H9 (cell line): ENCODE data around the gene SOCS6. TPM values are rescaled to one million over a fixed set of nuclear protein-coding genes. Genes with fewer than 3 reads are reported as not detected.

Experiments
- DNase-seq: peaks from one replicate; pipeline ENCODE4 v3.0.0-alpha.2; 2017
- H2AFZ ChIP-seq: one replicate; pipeline ENCODE4 v1.6.1; 2013; ENCODE audit warnings: mild to moderate bottlenecking, low read length, control low read depth, moderate library complexity
- H2AK5ac ChIP-seq: 2 replicates; pipeline ENCODE4 v1.6.1; 2013; ENCODE audit warnings: low read length, control low read depth, mixed read lengths; ENCODE audit not compliant: insufficient read length
- H2BK120ac ChIP-seq: one replicate; pipeline ENCODE4 v1.6.1; 2013; ENCODE audit warnings: low read depth, mild to moderate bottlenecking, low read length, control low read depth, inconsistent platforms; ENCODE audit not compliant: poor library complexity, severe bottlenecking
- H2BK12ac ChIP-seq: 2 replicates; pipeline ENCODE4 v1.6.1; 2013; ENCODE audit warnings: low read length, control low read depth, mixed read lengths, low read depth; ENCODE audit not compliant: insufficient read length
- H2BK15ac ChIP-seq: 2 replicates; pipeline ENCODE4 v1.6.1; 2013; ENCODE audit warnings: low read depth, low read length, control low read depth
- H2BK20ac ChIP-seq: one replicate; pipeline ENCODE4 v1.6.1; 2013; ENCODE audit warnings: low read depth, mild to moderate bottlenecking, low read length, control low read depth, inconsistent platforms; ENCODE audit not compliant: poor library complexity, severe bottlenecking
- H2BK5ac ChIP-seq: 2 replicates; pipeline ENCODE4 v1.6.1; 2013; ENCODE audit warnings: low read length, control low read depth, mixed read lengths; ENCODE audit not compliant: insufficient read length
- H3K14ac ChIP-seq: 2 replicates; pipeline ENCODE4 v1.6.1; 2013; ENCODE audit warnings: low read length, control low read depth; ENCODE audit not compliant: insufficient read depth
- H3K18ac ChIP-seq: 2 replicates; pipeline ENCODE4 v1.6.1; 2013; ENCODE audit warnings: low read depth, mild to moderate bottlenecking, mixed read lengths, low read length, control low read depth; ENCODE audit not compliant: insufficient read length
- H3K23ac ChIP-seq: 2 replicates; pipeline ENCODE4 v1.6.1; 2013; ENCODE audit warnings: low read length, control low read depth, mixed read lengths, low read depth; ENCODE audit not compliant: insufficient read length
- H3K23me2 ChIP-seq: 2 replicates; pipeline ENCODE4 v1.6.1; 2013; ENCODE audit warnings: low read depth, mild to moderate bottlenecking, mixed read lengths, low read length, control low read depth; ENCODE audit not compliant: insufficient read length, poor library complexity, severe bottlenecking
- H3K27ac ChIP-seq: 2 replicates; pipeline ENCODE4 v1.5.1; 2013; ENCODE audit warnings: low read length, control low read depth, mixed read lengths, low read depth; ENCODE audit not compliant: insufficient read length
- H3K27me3 ChIP-seq: 2 replicates; pipeline ENCODE4 v1.6.1; 2013; ENCODE audit warnings: low read length, control low read depth, inconsistent platforms; ENCODE audit not compliant: insufficient read depth
- H3K4ac ChIP-seq: 2 replicates; pipeline ENCODE4 v1.6.1; 2013; ENCODE audit warnings: low read depth, mild to moderate bottlenecking, control low read depth, inconsistent platforms, low read length, moderate library complexity
- H3K4me1 ChIP-seq: 2 replicates; pipeline ENCODE4 v1.6.1; 2013; ENCODE audit warnings: low read length, control low read depth, inconsistent platforms; ENCODE audit not compliant: insufficient read depth
- H3K4me2 ChIP-seq: 2 replicates; pipeline ENCODE4 v1.6.1; 2013; ENCODE audit warnings: low read length, control low read depth, mixed read lengths; ENCODE audit not compliant: insufficient read length, insufficient read depth
- H3K56ac ChIP-seq: 2 replicates; pipeline ENCODE4 v1.6.1; 2013; ENCODE audit warnings: low read depth, mild to moderate bottlenecking, mixed read lengths, low read length, control low read depth; ENCODE audit not compliant: insufficient read length
- H3K79me1 ChIP-seq: 2 replicates; pipeline ENCODE4 v1.6.1; 2013; ENCODE audit warnings: low read depth, mild to moderate bottlenecking, moderate library complexity, low read length, control low read depth, inconsistent platforms; ENCODE audit not compliant: insufficient read depth, poor library complexity, severe bottlenecking
- H3K79me2 ChIP-seq: 2 replicates; pipeline ENCODE4 v1.6.1; 2013; ENCODE audit warnings: low read length, control low read depth, inconsistent platforms; ENCODE audit not compliant: insufficient read depth
- H3K9ac ChIP-seq: 2 replicates; pipeline ENCODE4 v1.6.1; 2013; ENCODE audit warnings: low read length, control low read depth, mixed read lengths; ENCODE audit not compliant: insufficient read length; ENCODE audit errors: extremely low read depth
- H3K9me3 ChIP-seq: one replicate; pipeline ENCODE4 v1.6.1; 2013; ENCODE audit warnings: low read depth, low read length, inconsistent platforms; ENCODE audit not compliant: control insufficient read depth
- H3T11ph ChIP-seq: one replicate; pipeline ENCODE4 v1.6.1; 2013; ENCODE audit warnings: mild to moderate bottlenecking, low read length, control low read depth, inconsistent platforms
- H4K20me1 ChIP-seq: one replicate; pipeline ENCODE4 v1.6.1; 2013; ENCODE audit not compliant: control insufficient read depth, insufficient read length, insufficient read depth
- H4K5ac ChIP-seq: 2 replicates; pipeline ENCODE4 v1.6.1; 2013; ENCODE audit warnings: low read depth, mild to moderate bottlenecking, mixed read lengths, low read length, control low read depth; ENCODE audit not compliant: insufficient read length
- H4K8ac ChIP-seq: replicated peaks from 2 replicates; pipeline ENCODE4 v1.6.1; 2013; ENCODE audit warnings: low read length, control low read depth, mixed read lengths, low read depth; ENCODE audit not compliant: insufficient read length
- H4K91ac ChIP-seq: 2 replicates; pipeline ENCODE4 v1.6.1; 2013; ENCODE audit warnings: low read depth, mild to moderate bottlenecking, moderate library complexity, mixed read lengths, low read length, control low read depth; ENCODE audit not compliant: insufficient read length
- H3K27ac Mint-ChIP-seq, 3 experiments: 2 replicates in 2 of 3; 3 replicates in 1 of 3; pipeline ENCODE4 v1.8.0; 2020 to 2021; ENCODE audit warnings: mixed read lengths in 3 of 3, mild to moderate bottlenecking in 1 of 3, moderate library complexity in 1 of 3
- H3K27me3 Mint-ChIP-seq: 2 replicates; pipeline ENCODE4 v1.8.0; 2021; ENCODE audit warnings: low read depth, mild to moderate bottlenecking, moderate library complexity, mixed read lengths
- H3K36me3 Mint-ChIP-seq, 3 experiments: 2 replicates in 2 of 3; 3 replicates in 1 of 3; pipeline ENCODE4 v1.8.0; 2020 to 2021; ENCODE audit warnings: low read depth in 3 of 3, mixed read lengths in 3 of 3; ENCODE audit not compliant: insufficient read depth in 1 of 3
- H3K4me1 Mint-ChIP-seq, 2 experiments: 2 replicates each; pipeline ENCODE4 v1.8.0; 2020; ENCODE audit warnings: mixed read lengths in 2 of 2
- H3K4me3 Mint-ChIP-seq, 2 experiments: 2 replicates in 1 of 2; 3 replicates in 1 of 2; pipeline ENCODE4 v1.8.0; 2020 to 2021; ENCODE audit warnings: mild to moderate bottlenecking in 2 of 2, mixed read lengths in 2 of 2, moderate library complexity in 1 of 2
- H3K9me3 Mint-ChIP-seq, 2 experiments: 2 replicates in 1 of 2; 3 replicates in 1 of 2; pipeline ENCODE4 v1.8.0; 2020; ENCODE audit warnings: mild to moderate bottlenecking in 2 of 2, mixed read lengths in 2 of 2, moderate library complexity in 1 of 2
- CTCF ChIP-seq: fragments of 200-600 bp; sonication (generic); conservative IDR thresholded peaks from 3 replicates; pipeline ENCODE4 v1.8.0; 2021; ENCODE audit warnings: antibody characterized with exemption, mild to moderate bottlenecking
- WGBS: extraction: QIAGEN DNeasy Blood & Tissue Kit; methylation state at CpG from one replicate; pipeline ENCODE4 v1.1.7; 2013; ENCODE audit warnings: missing lambda C conversion rate, low lambda C conversion rate, mixed read lengths; ENCODE audit not compliant: insufficient read length; ENCODE audit errors: extremely low coverage; 5-methylcytosine and 5-hydroxymethylcytosine counted together
- total RNA-seq: library from RNA; stranded (reverse); gene quantifications from 2 replicates; pipeline ENCODE4 v1.2.1, GENCODE V29; 2021

The SOCS6 gene
- total RNA-seq, 1 experiment from 2014 or later = 24.5 TPM

GRCh38 chr18:70324897-70325296 is 36.1 kb downstream of the SOCS6 start:
- peaks cover 6% of the 10 kb centered on the region in 2 experiments; a peak in 3 of 4 replicates for H3K4me1 Mint-ChIP-seq
- H3K23me2 ChIP-seq = no peaks in the 10 kb centered on the region
- H3K56ac ChIP-seq = no peak overlapping the region
- H3K79me1 ChIP-seq = no peaks in the 10 kb centered on the region
- H3K79me2 ChIP-seq = no peaks in the 10 kb centered on the region
- H3K9me3 Mint-ChIP-seq = no peaks in the 10 kb centered on the region
- H2BK20ac ChIP-seq = no peak overlapping the region
- H4K91ac ChIP-seq = no peak overlapping the region
- no peak for DNase-seq
- no peak overlapping the region for H3K4me2 ChIP-seq
- H3K23ac ChIP-seq = no peak overlapping the region
- no peak overlapping the region for H2AK5ac ChIP-seq
- no peaks in the 10 kb centered on the region for H3K27me3 Mint-ChIP-seq
- no peak overlapping the region for H3T11ph ChIP-seq
- no peak overlapping the region for H3K27ac ChIP-seq
- no peak overlapping the region for H3K18ac ChIP-seq
- H3K36me3 Mint-ChIP-seq = peaks cover 8 to 20% (median 15%) of the 10 kb centered on the region in 3 experiments; a peak in 6 of 7 replicates
- H3K14ac ChIP-seq = no peak overlapping the region
- H2BK15ac ChIP-seq = no peak overlapping the region
- no peak overlapping the region for H3K4ac ChIP-seq
- H4K20me1 ChIP-seq = no peaks in the 10 kb centered on the region
- no peak overlapping the region for H3K4me3 Mint-ChIP-seq
- no peak overlapping the region for H2BK12ac ChIP-seq
- H4K8ac ChIP-seq = no peak overlapping the region
- H2BK120ac ChIP-seq = no peak overlapping the region
- H3K9me3 ChIP-seq = no peaks in the 10 kb centered on the region
- no peak overlapping the region for H4K5ac ChIP-seq
- no peak for TF ChIP-seq CTCF
- no peaks in the 10 kb centered on the region for H3K4me1 ChIP-seq
- no peak overlapping the region for H2BK5ac ChIP-seq
- WGBS = no CpG with 5 or more reads among the region's 20 CpGs
- H2AFZ ChIP-seq = no peak overlapping the region
- no peaks in the 10 kb centered on the region for H3K27me3 ChIP-seq
- no peak overlapping the region for H3K9ac ChIP-seq
- H3K27ac Mint-ChIP-seq = peak overlapping the region in 1 of 3 experiments; percentile 35; a peak in 1 of 7 replicates
